Measurements from ENCODE around the gene CCDC12. TPM values are rescaled to one million over a fixed set of nuclear protein-coding genes. Genes with fewer than 3 reads are reported as not detected.
A peak's percentile ranks its signal among the peaks of the same experiment; 100 is the strongest.

The CCDC12 gene
- total and polyA plus RNA-seq, 4 donors: 14.0 to 55.8 (median 42.8) TPM

GRCh38 chr3:46921871-46922271 is 54.7 kb downstream of the CCDC12 start:
- Histone ChIP-seq H3K9me3 (ENCODE audit: control insufficient read depth, insufficient read depth, low read length) (no peaks in the 10 kb centered on the region), H3K4me3 (ENCODE audit: low read depth, low read length) (no peak overlapping the region), H3K27ac (ENCODE audit: low read depth, low read length) (no peak overlapping the region), H3K4me1 (ENCODE audit: control insufficient read depth, insufficient read depth, low read length) (peaks cover 20% of the 10 kb centered on the region), H3K36me3 (ENCODE audit: control insufficient read depth, insufficient read depth, low read length) (peaks cover 71% of the 10 kb centered on the region), H3K27me3 (ENCODE audit: control insufficient read depth, insufficient read depth, low read length) (no peaks in the 10 kb centered on the region)
- no peak for DNase-seq (ENCODE audit: low read depth in 4 of 6, low spot score in 6 of 6)
- 100% methylated on average over 6 of the region's 7 CpGs for WGBS (ENCODE audit: insufficient coverage)

GRCh38 chr3:46921041-46921440 is 55.5 kb downstream of the CCDC12 start:
- Histone ChIP-seq H3K27me3 (ENCODE audit: control insufficient read depth, insufficient read depth, low read length) (no peaks in the 10 kb centered on the region), H3K27ac (ENCODE audit: low read depth, low read length) (no peak overlapping the region), H3K9me3 (ENCODE audit: control insufficient read depth, insufficient read depth, low read length) (no peaks in the 10 kb centered on the region), H3K4me1 (ENCODE audit: control insufficient read depth, insufficient read depth, low read length) (peaks cover 12% of the 10 kb centered on the region), H3K36me3 (ENCODE audit: control insufficient read depth, insufficient read depth, low read length) (peaks cover 65% of the 10 kb centered on the region), H3K4me3 (ENCODE audit: low read depth, low read length) (no peak overlapping the region)
- DNase-seq (ENCODE audit: low read depth in 4 of 6, low spot score in 6 of 6): no peak
- 97% methylated on average over 3 of the region's 4 CpGs for WGBS (ENCODE audit: insufficient coverage)

- Histone ChIP-seq H3K9me3 (ENCODE audit: control insufficient read depth, insufficient read depth, low read length) (no peaks in the 10 kb centered on the region), H3K4me3 (ENCODE audit: low read depth, low read length) (no peak overlapping the region), H3K4me1 (ENCODE audit: control insufficient read depth, insufficient read depth, low read length) (peaks cover 2% of the 10 kb centered on the region), H3K27me3 (ENCODE audit: control insufficient read depth, insufficient read depth, low read length) (no peaks in the 10 kb centered on the region), H3K27ac (ENCODE audit: low read depth, low read length) (no peak overlapping the region), H3K36me3 (ENCODE audit: control insufficient read depth, insufficient read depth, low read length) (peaks cover 43% of the 10 kb centered on the region)
- WGBS (ENCODE audit: insufficient coverage): 100% methylated on average over 3 of the region's 4 CpGs
- no peak for DNase-seq (ENCODE audit: low read depth in 4 of 6, low spot score in 6 of 6)
Observed at GRCh38 chr3:46918634-46919033, 57.9 kb downstream of the CCDC12 start.

- no peaks in the 10 kb centered on the region for H3K4me1 ChIP-seq (ENCODE audit: control insufficient read depth, insufficient read depth, low read length)
- no peak overlapping the region for H3K27ac ChIP-seq (ENCODE audit: low read depth, low read length)
- no peaks in the 10 kb centered on the region for H3K9me3 ChIP-seq (ENCODE audit: control insufficient read depth, insufficient read depth, low read length)
- no peak for DNase-seq (ENCODE audit: low read depth in 4 of 6, low spot score in 6 of 6)
- WGBS (ENCODE audit: insufficient coverage): no CpG with 5 or more reads among the region's 1 CpG
- no peaks in the 10 kb centered on the region for H3K27me3 ChIP-seq (ENCODE audit: control insufficient read depth, insufficient read depth, low read length)
- peaks cover 39% of the 10 kb centered on the region for H3K36me3 ChIP-seq (ENCODE audit: control insufficient read depth, insufficient read depth, low read length)
- no peak overlapping the region for H3K4me3 ChIP-seq (ENCODE audit: low read depth, low read length)
Observed at GRCh38 chr3:46918202-46918601, 58.3 kb downstream of the CCDC12 start.

GRCh38 chr3:46917257-46917656 is 59.3 kb downstream of the CCDC12 start:
- 87% methylated on average over 2 of the region's 3 CpGs for WGBS (ENCODE audit: insufficient coverage)
- no peak for DNase-seq (ENCODE audit: low read depth in 4 of 6, low spot score in 6 of 6)
- peaks cover 30% of the 10 kb centered on the region for H3K36me3 ChIP-seq (ENCODE audit: control insufficient read depth, insufficient read depth, low read length)

DNA sequence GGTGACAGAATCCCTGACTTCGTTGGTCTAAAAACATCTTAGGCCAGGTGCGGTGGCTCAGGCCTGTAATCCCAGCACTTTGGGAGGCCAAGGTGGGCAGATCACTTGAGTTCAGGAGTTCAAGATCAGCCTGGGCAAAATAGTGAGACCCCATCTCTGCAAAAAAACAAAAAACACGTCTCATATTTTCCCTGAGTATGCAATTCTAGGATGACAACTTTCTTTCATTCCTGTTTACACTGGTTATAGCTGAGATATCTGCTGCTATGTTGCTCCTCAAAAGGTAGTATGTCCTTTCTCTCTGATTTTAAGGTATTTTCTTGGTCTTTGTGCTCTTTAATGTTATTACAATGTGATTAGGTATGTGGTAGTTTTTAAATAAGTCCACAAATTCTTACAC is 59.7 kb downstream of the CCDC12 start:
- H3K9me3 ChIP-seq (ENCODE audit: control insufficient read depth, insufficient read depth, low read length): no peaks in the 10 kb centered on the region
- WGBS (ENCODE audit: insufficient coverage): 100% methylated on average over 2 of the region's 3 CpGs
- DNase-seq (ENCODE audit: low read depth in 4 of 6, low spot score in 6 of 6): no peak
- no peak overlapping the region for H3K27ac ChIP-seq (ENCODE audit: low read depth, low read length)
- H3K36me3 ChIP-seq (ENCODE audit: control insufficient read depth, insufficient read depth, low read length): peaks cover 25% of the 10 kb centered on the region
- H3K4me3 ChIP-seq (ENCODE audit: low read depth, low read length): no peak overlapping the region
- no peaks in the 10 kb centered on the region for H3K4me1 ChIP-seq (ENCODE audit: control insufficient read depth, insufficient read depth, low read length)
- H3K27me3 ChIP-seq (ENCODE audit: control insufficient read depth, insufficient read depth, low read length): no peaks in the 10 kb centered on the region

More at GRCh38 chr3:46917257-46917656, 59.3 kb downstream of the CCDC12 start:
- H3K9me3 ChIP-seq (ENCODE audit: control insufficient read depth, insufficient read depth, low read length): no peaks in the 10 kb centered on the region
- no peak overlapping the region for H3K27ac ChIP-seq (ENCODE audit: low read depth, low read length)
- H3K27me3 ChIP-seq (ENCODE audit: control insufficient read depth, insufficient read depth, low read length): no peaks in the 10 kb centered on the region
- no peaks in the 10 kb centered on the region for H3K4me1 ChIP-seq (ENCODE audit: control insufficient read depth, insufficient read depth, low read length)
- no peak overlapping the region for H3K4me3 ChIP-seq (ENCODE audit: low read depth, low read length)

DNA sequence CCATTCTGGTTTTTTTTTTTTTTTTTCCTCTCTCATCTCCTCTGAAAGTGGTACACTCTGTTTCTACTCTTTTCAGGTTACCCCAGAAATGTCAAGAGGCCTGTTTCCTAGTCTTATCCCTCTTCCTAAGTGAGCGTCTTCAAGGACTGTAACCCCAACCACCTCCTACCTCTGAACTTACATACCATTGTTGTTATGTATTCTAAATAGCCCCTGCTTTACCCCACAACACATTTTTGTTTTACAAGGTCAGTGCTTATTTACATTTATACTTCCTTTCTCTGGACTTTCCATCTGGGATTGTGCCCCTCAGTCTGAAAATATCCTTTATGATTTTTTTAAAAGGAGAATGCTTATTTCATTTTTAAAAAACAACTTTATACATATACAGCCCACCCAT is 60.3 kb downstream of the CCDC12 start:
- no peak overlapping the region for H3K27ac ChIP-seq (ENCODE audit: low read depth, low read length)
- H3K4me1 ChIP-seq (ENCODE audit: control insufficient read depth, insufficient read depth, low read length): no peaks in the 10 kb centered on the region
- H3K4me3 ChIP-seq (ENCODE audit: low read depth, low read length): no peak overlapping the region
- DNase-seq (ENCODE audit: low read depth in 4 of 6, low spot score in 6 of 6): no peak
- peaks cover 20% of the 10 kb centered on the region for H3K36me3 ChIP-seq (ENCODE audit: control insufficient read depth, insufficient read depth, low read length)
- H3K27me3 ChIP-seq (ENCODE audit: control insufficient read depth, insufficient read depth, low read length): no peaks in the 10 kb centered on the region
- WGBS (ENCODE audit: insufficient coverage): no CpG with 5 or more reads among the region's 1 CpG
- no peaks in the 10 kb centered on the region for H3K9me3 ChIP-seq (ENCODE audit: control insufficient read depth, insufficient read depth, low read length)

GRCh38 chr3:46915297-46915822 is 61.2 kb downstream of the CCDC12 start:
- Histone ChIP-seq H3K27ac (ENCODE audit: low read depth, low read length) (no peak overlapping the region), H3K27me3 (ENCODE audit: control insufficient read depth, insufficient read depth, low read length) (no peaks in the 10 kb centered on the region), H3K36me3 (ENCODE audit: control insufficient read depth, insufficient read depth, low read length) (peaks cover 12% of the 10 kb centered on the region), H3K9me3 (ENCODE audit: control insufficient read depth, insufficient read depth, low read length) (no peaks in the 10 kb centered on the region), H3K4me3 (ENCODE audit: low read depth, low read length) (no peak overlapping the region), H3K4me1 (ENCODE audit: control insufficient read depth, insufficient read depth, low read length) (no peaks in the 10 kb centered on the region)
- no peak for DNase-seq (ENCODE audit: low read depth in 4 of 6, low spot score in 6 of 6)
- 90% methylated on average over 5 of the region's 8 CpGs for WGBS (ENCODE audit: insufficient coverage)

- Histone ChIP-seq H3K27ac (ENCODE audit: low read depth, low read length) (no peak overlapping the region), H3K27me3 (ENCODE audit: control insufficient read depth, insufficient read depth, low read length) (no peaks in the 10 kb centered on the region), H3K4me1 (ENCODE audit: control insufficient read depth, insufficient read depth, low read length) (peaks cover 3% of the 10 kb centered on the region), H3K9me3 (ENCODE audit: control insufficient read depth, insufficient read depth, low read length) (no peaks in the 10 kb centered on the region), H3K36me3 (ENCODE audit: control insufficient read depth, insufficient read depth, low read length) (peaks cover 12% of the 10 kb centered on the region), H3K4me3 (ENCODE audit: low read depth, low read length) (no peak overlapping the region)
- no peak for DNase-seq (ENCODE audit: low read depth in 4 of 6, low spot score in 6 of 6)
- no CpG with 5 or more reads among the region's 7 CpGs for WGBS (ENCODE audit: insufficient coverage)
Observed at GRCh38 chr3:46914849-46915248, 61.7 kb downstream of the CCDC12 start.

GRCh38 chr3:46913644-46914043 is 62.9 kb downstream of the CCDC12 start:
- no peak overlapping the region for H3K4me3 ChIP-seq (ENCODE audit: low read depth, low read length)
- H3K27me3 ChIP-seq (ENCODE audit: control insufficient read depth, insufficient read depth, low read length): no peaks in the 10 kb centered on the region
- H3K27ac ChIP-seq (ENCODE audit: low read depth, low read length): no peak overlapping the region
- H3K4me1 ChIP-seq (ENCODE audit: control insufficient read depth, insufficient read depth, low read length): peaks cover 15% of the 10 kb centered on the region
- H3K9me3 ChIP-seq (ENCODE audit: control insufficient read depth, insufficient read depth, low read length): no peaks in the 10 kb centered on the region
- DNase-seq (ENCODE audit: low read depth in 4 of 6, low spot score in 6 of 6): peak in 3 of 6 donors; percentile 32 to 87 (median 68)
- peaks cover 6% of the 10 kb centered on the region for H3K36me3 ChIP-seq (ENCODE audit: control insufficient read depth, insufficient read depth, low read length)
- WGBS (ENCODE audit: insufficient coverage): 26% methylated on average over 4 of the region's 8 CpGs
